ENCODE results near the gene TFCP2L1. TPM values are rescaled to one million over a fixed set of nuclear protein-coding genes. Genes with fewer than 3 reads are reported as not detected.

TFCP2L1 gene
- total RNA-seq, 2 donors from 2014 or later, result 1.1 to 3.4 TPM

DNA sequence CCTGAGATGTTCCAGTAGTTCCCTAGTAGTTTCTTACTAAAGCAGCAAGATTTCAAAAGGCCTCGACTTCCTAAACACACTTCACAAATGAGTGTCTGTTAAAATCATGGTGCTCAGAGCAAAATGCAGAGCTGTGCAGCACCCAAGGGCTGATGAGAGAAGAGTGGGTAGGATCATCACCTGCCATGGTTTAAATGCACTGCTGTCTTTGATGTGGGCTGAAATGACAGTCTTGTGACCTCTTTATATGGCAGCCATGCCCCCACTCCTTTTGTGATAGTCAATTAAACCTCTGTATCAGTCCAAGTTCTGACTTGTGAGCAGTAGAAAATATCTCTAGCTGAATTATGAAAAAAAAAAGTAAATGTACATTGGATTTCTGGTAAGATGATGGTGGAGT lies 107.1 kb downstream of the TFCP2L1 start:
- TF ChIP-seq, protein P1, sequence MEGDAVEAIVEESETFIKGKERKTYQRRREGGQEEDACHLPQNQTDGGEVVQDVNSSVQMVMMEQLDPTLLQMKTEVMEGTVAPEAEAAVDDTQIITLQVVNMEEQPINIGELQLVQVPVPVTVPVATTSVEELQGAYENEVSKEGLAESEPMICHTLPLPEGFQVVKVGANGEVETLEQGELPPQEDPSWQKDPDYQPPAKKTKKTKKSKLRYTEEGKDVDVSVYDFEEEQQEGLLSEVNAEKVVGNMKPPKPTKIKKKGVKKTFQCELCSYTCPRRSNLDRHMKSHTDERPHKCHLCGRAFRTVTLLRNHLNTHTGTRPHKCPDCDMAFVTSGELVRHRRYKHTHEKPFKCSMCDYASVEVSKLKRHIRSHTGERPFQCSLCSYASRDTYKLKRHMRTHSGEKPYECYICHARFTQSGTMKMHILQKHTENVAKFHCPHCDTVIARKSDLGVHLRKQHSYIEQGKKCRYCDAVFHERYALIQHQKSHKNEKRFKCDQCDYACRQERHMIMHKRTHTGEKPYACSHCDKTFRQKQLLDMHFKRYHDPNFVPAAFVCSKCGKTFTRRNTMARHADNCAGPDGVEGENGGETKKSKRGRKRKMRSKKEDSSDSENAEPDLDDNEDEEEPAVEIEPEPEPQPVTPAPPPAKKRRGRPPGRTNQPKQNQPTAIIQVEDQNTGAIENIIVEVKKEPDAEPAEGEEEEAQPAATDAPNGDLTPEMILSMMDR (IDR thresholded peaks at IDR 0.05), result no peak
- no peak for ATAC-seq (ENCODE audit: insufficient number of reproducible peaks, low FRiP score, low read depth)
- H3K27ac ChIP-seq, result no peak overlapping the region
- no peaks in the 10 kb centered on the region for H3K4me1 ChIP-seq (ENCODE audit: control insufficient read depth in 1 of 2, low read depth in 2 of 2)
- no peak overlapping the region for H3K4me3 ChIP-seq
- H3K9me3 ChIP-seq, result no peaks in the 10 kb centered on the region
- H3K27me3 ChIP-seq (replicated peaks; ENCODE audit: insufficient read depth), result no peaks in the 10 kb centered on the region
- no peaks in the 10 kb centered on the region for H3K36me3 ChIP-seq
- DNase-seq (ENCODE audit: low spot score), result no peak

DNA sequence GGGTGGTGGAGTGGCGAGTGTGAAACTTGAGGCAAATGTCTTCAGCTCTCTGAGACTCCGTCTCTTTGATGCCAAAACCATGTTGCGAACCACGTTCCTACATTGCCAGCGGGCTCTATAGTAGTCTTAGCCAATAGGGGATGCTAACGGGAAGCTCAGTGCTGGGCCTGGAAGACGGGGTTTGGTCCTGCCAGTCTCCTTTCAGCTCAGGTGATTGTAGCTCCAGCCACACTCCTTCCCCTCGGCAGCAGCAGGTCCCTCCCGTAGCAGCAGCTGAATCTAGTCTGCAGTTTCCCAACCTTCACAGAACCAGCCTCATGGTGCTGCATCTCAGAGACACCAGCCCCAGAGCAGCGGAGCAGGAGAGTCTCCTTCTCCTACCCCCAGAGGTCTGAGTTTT lies 109.7 kb downstream of the TFCP2L1 start:
- Histone ChIP-seq H3K36me3 (no peaks in the 10 kb centered on the region), H3K27me3 (replicated peaks; ENCODE audit: insufficient read depth) (no peaks in the 10 kb centered on the region), H3K27ac (no peak overlapping the region), H3K4me3 (no peak overlapping the region), H3K4me1 (ENCODE audit: control insufficient read depth in 1 of 2, low read depth in 2 of 2) (no peaks in the 10 kb centered on the region), H3K9me3 (peaks cover 10% of the 10 kb centered on the region)
- DNase-seq (ENCODE audit: low spot score) (no peak), ATAC-seq (ENCODE audit: insufficient number of reproducible peaks, low FRiP score, low read depth) (no peak)
- TF ChIP-seq, protein P1 (IDR thresholded peaks at IDR 0.05), result no peak

DNA sequence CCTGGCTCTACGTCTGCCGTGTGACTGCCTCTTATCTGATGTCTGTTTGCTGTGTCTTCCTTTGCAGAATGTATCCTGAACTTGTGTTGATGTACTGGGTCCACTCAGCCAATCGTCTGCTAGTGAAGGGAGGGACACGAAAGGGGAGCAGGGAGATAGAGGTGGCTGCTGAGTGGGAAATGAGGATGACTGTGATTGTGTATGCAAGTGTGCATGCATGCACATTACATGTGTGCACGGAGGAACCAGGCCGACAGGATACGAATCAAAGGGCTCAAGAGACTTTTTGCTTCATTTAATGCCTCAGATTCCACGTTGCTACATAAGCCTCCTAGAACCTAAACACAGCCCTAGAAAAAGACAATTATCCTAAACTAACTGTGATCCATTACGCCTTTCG lies 111.2 kb downstream of the TFCP2L1 start:
- Histone ChIP-seq H3K27me3 (replicated peaks; ENCODE audit: insufficient read depth) (no peaks in the 10 kb centered on the region), H3K27ac (no peak overlapping the region), H3K4me1 (ENCODE audit: control insufficient read depth in 1 of 2, low read depth in 2 of 2) (no peaks in the 10 kb centered on the region), H3K4me3 (no peak overlapping the region), H3K36me3 (no peaks in the 10 kb centered on the region), H3K9me3 (peaks cover 10% of the 10 kb centered on the region)
- DNase-seq (ENCODE audit: low spot score), result no peak
- peak; percentile 35 for ATAC-seq (ENCODE audit: insufficient number of reproducible peaks, low FRiP score, low read depth)
- TF ChIP-seq, protein P1 (IDR thresholded peaks at IDR 0.05), result no peak

DNA sequence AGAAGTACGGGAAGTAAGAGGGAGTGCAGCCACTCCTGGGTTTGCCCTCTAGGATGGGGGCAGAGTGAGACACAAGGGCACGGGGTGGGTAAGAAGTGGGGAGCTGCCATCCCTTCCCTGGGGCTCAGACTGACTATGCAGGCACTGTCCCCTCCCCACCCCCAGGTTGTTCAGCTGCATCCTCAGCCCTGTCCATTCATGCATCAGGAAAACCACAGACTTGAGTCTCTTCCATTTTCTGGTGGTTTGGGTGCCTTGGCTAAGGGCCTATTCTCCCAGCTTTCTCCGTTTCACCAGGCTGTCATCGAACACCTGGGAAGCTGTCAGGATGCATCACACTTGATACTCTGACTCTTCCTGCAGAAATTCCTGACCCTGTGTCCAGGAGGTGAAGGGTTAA lies 111.9 kb downstream of the TFCP2L1 start:
- DNase-seq (ENCODE audit: low spot score), result no peak
- no peak for ATAC-seq (ENCODE audit: insufficient number of reproducible peaks, low FRiP score, low read depth)
- H3K9me3 ChIP-seq, result peaks cover 10% of the 10 kb centered on the region
- H3K4me3 ChIP-seq, result no peak overlapping the region
- H3K4me1 ChIP-seq (ENCODE audit: control insufficient read depth in 1 of 2, low read depth in 2 of 2), result no peaks in the 10 kb centered on the region
- TF ChIP-seq, protein P1 (IDR thresholded peaks at IDR 0.05), result no peak
- H3K27me3 ChIP-seq (replicated peaks; ENCODE audit: insufficient read depth), result no peaks in the 10 kb centered on the region
- no peaks in the 10 kb centered on the region for H3K36me3 ChIP-seq
- no peak overlapping the region for H3K27ac ChIP-seq

DNA sequence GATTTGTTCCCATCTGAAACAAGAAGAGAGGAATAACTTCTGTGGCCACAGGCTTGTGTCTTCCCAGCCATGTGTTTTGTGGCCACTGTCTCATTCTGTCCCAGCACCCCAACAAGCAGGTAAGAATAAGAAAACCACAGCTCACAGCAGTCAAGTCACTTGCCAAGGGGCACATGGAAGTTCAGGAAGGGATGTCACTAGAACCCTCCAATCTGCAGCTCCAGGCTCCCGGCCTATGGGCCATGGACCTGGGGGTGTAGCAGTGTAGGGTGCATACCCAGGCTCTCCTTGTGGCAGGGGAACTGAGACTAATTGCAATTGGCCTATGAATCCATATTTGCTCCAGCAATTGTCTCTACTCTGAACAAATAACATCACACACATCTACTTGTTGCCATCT lies 112.5 kb downstream of the TFCP2L1 start:
- TF ChIP-seq, protein P1 (IDR thresholded peaks at IDR 0.05), result no peak
- no peaks in the 10 kb centered on the region for H3K27me3 ChIP-seq (replicated peaks; ENCODE audit: insufficient read depth)
- no peak for ATAC-seq (ENCODE audit: insufficient number of reproducible peaks, low FRiP score, low read depth)
- no peaks in the 10 kb centered on the region for H3K4me1 ChIP-seq (ENCODE audit: control insufficient read depth in 1 of 2, low read depth in 2 of 2)
- H3K4me3 ChIP-seq, result no peak overlapping the region
- DNase-seq (ENCODE audit: low spot score), result no peak
- H3K9me3 ChIP-seq, result peaks cover 10% of the 10 kb centered on the region
- H3K36me3 ChIP-seq, result no peaks in the 10 kb centered on the region
- H3K27ac ChIP-seq, result no peak overlapping the region

All from thoracic aorta (tissue), 2 donors.